ENCODE data around the gene SFT2D2.

- no peak for TF ChIP-seq RAD21 (IDR thresholded peaks at IDR 0.05; ENCODE audit: low read length)
- no peak for TF ChIP-seq CTCF (IDR thresholded peaks at IDR 0.05)
- no peak for TF ChIP-seq YY1 (IDR thresholded peaks at IDR 0.05; ENCODE audit: low read depth)
- TF ChIP-seq MAX (IDR thresholded peaks at IDR 0.05; ENCODE audit: low read depth): no peak
- no peak for TF ChIP-seq POLR2AphosphoS5 (IDR thresholded peaks at IDR 0.05; ENCODE audit: low read depth, low read length)
- no peak for TF ChIP-seq REST (IDR thresholded peaks at IDR 0.05; ENCODE audit: low read depth, low read length)
- no peak for TF ChIP-seq NFIC (IDR thresholded peaks at IDR 0.05; ENCODE audit: borderline replicate concordance)
Observed at GRCh38 chr1:168195199-168196135, 30.3 kb upstream of the SFT2D2 start.
